Mucosa of rectum (tissue), 2 donors: ENCODE data around the gene UGP2.

Experiments used
- H3K27ac ChIP-seq, 2 donors: one replicate each; pipeline ENCODE4 v1.7.0; 2013; ENCODE audit warnings: inconsistent platforms in 2 of 2, low read depth in 2 of 2, low read length in 2 of 2
- H3K27me3 ChIP-seq, 2 donors: one replicate each; pipeline ENCODE4 v1.7.0; 2013; ENCODE audit warnings: low read length in 2 of 2; ENCODE audit not compliant: control insufficient read depth in 2 of 2, insufficient read depth in 2 of 2
- H3K36me3 ChIP-seq, 2 donors: one replicate each; pipeline ENCODE4 v1.7.0; 2013; ENCODE audit warnings: low read length in 2 of 2; ENCODE audit not compliant: control insufficient read depth in 2 of 2, insufficient read depth in 2 of 2
- H3K4me1 ChIP-seq, 2 donors: one replicate each; pipeline ENCODE4 v1.7.0; 2013; ENCODE audit warnings: low read length in 2 of 2, mild to moderate bottlenecking in 1 of 2; ENCODE audit not compliant: control insufficient read depth in 2 of 2, insufficient read depth in 2 of 2
- H3K4me3 ChIP-seq, 2 donors: one replicate each; pipeline ENCODE4 v1.7.0; 2013; ENCODE audit warnings: low read length in 2 of 2
- H3K9ac ChIP-seq, 2 donors: one replicate each; pipeline ENCODE4 v1.7.0; 2013; ENCODE audit warnings: low read length in 2 of 2, low read depth in 1 of 2, mild to moderate bottlenecking in 1 of 2
- H3K9me3 ChIP-seq, 2 donors: one replicate each; pipeline ENCODE4 v1.7.0; 2013; ENCODE audit warnings: low read length in 2 of 2; ENCODE audit not compliant: control insufficient read depth in 2 of 2
- donor health status: healthy.
- donor health status: Normal muscosa, but diverticular disease.

Gene UGP2

DNA sequence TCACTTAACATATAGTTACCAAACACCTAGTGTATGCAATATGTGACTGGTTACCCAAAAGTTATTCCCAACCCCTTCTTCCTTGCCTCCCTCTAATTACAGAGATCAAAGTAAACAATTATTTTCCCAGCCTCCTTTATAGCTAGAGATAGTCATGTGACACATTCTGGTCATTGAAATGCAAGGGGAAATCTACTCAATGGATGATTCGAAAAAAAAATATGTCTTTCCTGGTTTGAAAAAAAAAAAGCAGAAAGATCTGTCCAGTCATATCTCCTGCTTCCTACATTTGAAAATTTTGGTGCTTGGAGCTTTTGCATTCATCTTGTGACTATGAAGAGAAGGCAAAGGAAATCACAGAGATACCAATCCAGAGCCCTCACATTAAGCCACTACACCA, 27.6 kb upstream of the UGP2 start:
- Histone ChIP-seq H3K9me3 (no peaks in the 10 kb centered on the region), H3K27me3 (no peaks in the 10 kb centered on the region), H3K4me3 (no peak overlapping the region), H3K27ac (no peak overlapping the region), H3K36me3 (no peaks in the 10 kb centered on the region), H3K4me1 (peaks cover 0 to 6% of the 10 kb centered on the region in 2 donors), H3K9ac (no peak overlapping the region)

- H3K9me3 ChIP-seq, result no peaks in the 10 kb centered on the region
- no peak overlapping the region for H3K9ac ChIP-seq
- H3K4me1 ChIP-seq, result no peaks in the 10 kb centered on the region
- no peak overlapping the region for H3K27ac ChIP-seq
- no peak overlapping the region for H3K4me3 ChIP-seq
- H3K27me3 ChIP-seq, result no peaks in the 10 kb centered on the region
- no peaks in the 10 kb centered on the region for H3K36me3 ChIP-seq
These were observed 24.3 kb upstream of the UGP2 start for GRCh38 chr2:63817382-63817781.

GRCh38 chr2:63818271-63818670, 23.4 kb upstream of the UGP2 start:
- Histone ChIP-seq H3K4me1 (no peaks in the 10 kb centered on the region), H3K27ac (no peak overlapping the region), H3K36me3 (no peaks in the 10 kb centered on the region), H3K4me3 (no peak overlapping the region), H3K27me3 (no peaks in the 10 kb centered on the region), H3K9me3 (no peaks in the 10 kb centered on the region), H3K9ac (no peak overlapping the region)

DNA sequence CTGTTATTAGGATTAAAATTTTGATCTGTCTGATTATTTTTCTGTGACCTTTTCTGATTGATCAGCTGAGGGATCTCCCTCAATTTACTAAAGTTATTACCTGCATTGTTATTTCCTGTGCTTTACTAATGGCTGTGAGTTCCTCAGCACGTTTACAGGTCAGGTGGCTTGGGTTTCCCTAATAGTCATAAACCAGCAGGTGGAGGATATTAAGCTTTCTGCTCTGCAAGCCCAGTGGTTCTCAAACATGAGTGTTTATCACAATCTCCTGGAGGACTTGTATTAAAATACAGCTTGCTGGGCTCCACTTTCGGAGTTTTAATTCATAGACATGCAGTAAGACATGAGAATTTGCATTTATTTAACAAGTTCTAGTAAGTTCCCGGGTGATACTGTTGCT, 22.4 kb upstream of the UGP2 start:
- H3K4me3 ChIP-seq, result no peak overlapping the region
- H3K9me3 ChIP-seq, result no peaks in the 10 kb centered on the region
- H3K4me1 ChIP-seq, result no peaks in the 10 kb centered on the region
- H3K36me3 ChIP-seq, result no peaks in the 10 kb centered on the region
- H3K9ac ChIP-seq, result no peak overlapping the region
- H3K27ac ChIP-seq, result no peak overlapping the region
- H3K27me3 ChIP-seq, result no peaks in the 10 kb centered on the region

- Histone ChIP-seq H3K27ac (peak overlapping the region in 1 of 2 donors; percentile 2), H3K9ac (no peak overlapping the region), H3K4me1 (no peaks in the 10 kb centered on the region), H3K27me3 (no peaks in the 10 kb centered on the region), H3K36me3 (no peaks in the 10 kb centered on the region), H3K9me3 (no peaks in the 10 kb centered on the region), H3K4me3 (no peak overlapping the region)
These were observed 21.7 kb upstream of the UGP2 start for GRCh38 chr2:63819765-63820717.

GRCh38 chr2:63820969-63821368, 20.7 kb upstream of the UGP2 start:
- H3K27me3 ChIP-seq, result no peaks in the 10 kb centered on the region
- H3K27ac ChIP-seq, result no peak overlapping the region
- H3K4me3 ChIP-seq, result no peak overlapping the region

GRCh38 chr2:63821396-63821795, 20.3 kb upstream of the UGP2 start:
- Histone ChIP-seq H3K27ac (no peak overlapping the region), H3K36me3 (no peaks in the 10 kb centered on the region), H3K9me3 (no peaks in the 10 kb centered on the region), H3K4me1 (no peaks in the 10 kb centered on the region), H3K27me3 (no peaks in the 10 kb centered on the region), H3K9ac (no peak overlapping the region), H3K4me3 (no peak overlapping the region)

More at GRCh38 chr2:63820969-63821368, 20.7 kb upstream of the UGP2 start:
- Histone ChIP-seq H3K4me1 (no peaks in the 10 kb centered on the region), H3K9ac (no peak overlapping the region), H3K9me3 (no peaks in the 10 kb centered on the region), H3K36me3 (no peaks in the 10 kb centered on the region)

- Histone ChIP-seq H3K27ac (no peak overlapping the region), H3K9me3 (no peaks in the 10 kb centered on the region), H3K4me1 (no peaks in the 10 kb centered on the region), H3K9ac (no peak overlapping the region), H3K27me3 (no peaks in the 10 kb centered on the region), H3K4me3 (no peak overlapping the region), H3K36me3 (no peaks in the 10 kb centered on the region)
These were observed 19.2 kb upstream of the UGP2 start for GRCh38 chr2:63822478-63822877.

DNA sequence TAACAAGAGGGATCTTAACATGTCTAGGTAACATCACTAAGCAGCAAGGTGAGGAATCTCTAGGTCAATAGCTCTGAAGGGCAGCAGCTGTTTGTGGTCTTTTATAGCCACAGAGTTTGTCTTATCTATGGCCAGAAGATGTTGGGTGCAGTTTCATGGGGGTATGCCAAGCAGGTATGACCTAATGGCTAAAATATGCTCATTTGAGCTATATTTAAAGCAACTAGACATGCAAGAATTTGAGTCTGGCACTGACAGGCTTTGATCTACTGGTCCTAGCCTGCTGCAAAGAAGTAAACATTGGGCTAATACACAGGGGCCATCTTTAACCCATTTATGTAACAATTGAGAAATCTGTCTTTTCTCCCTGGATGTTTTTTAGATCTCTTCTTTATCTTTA, 13.9 kb upstream of the UGP2 start:
- H3K4me3 ChIP-seq, result no peak overlapping the region

GRCh38 chr2:63831176-63831575, 10.5 kb upstream of the UGP2 start:
- Histone ChIP-seq H3K36me3 (no peaks in the 10 kb centered on the region), H3K4me1 (no peaks in the 10 kb centered on the region), H3K9ac (no peak overlapping the region), H3K27me3 (no peaks in the 10 kb centered on the region), H3K27ac (no peak overlapping the region), H3K9me3 (no peaks in the 10 kb centered on the region), H3K4me3 (no peak overlapping the region)

More for the DNA sequence above, 13.9 kb upstream of the UGP2 start:
- Histone ChIP-seq H3K4me1 (no peaks in the 10 kb centered on the region), H3K27me3 (no peaks in the 10 kb centered on the region), H3K9me3 (no peaks in the 10 kb centered on the region), H3K36me3 (no peaks in the 10 kb centered on the region), H3K9ac (no peak overlapping the region), H3K27ac (no peak overlapping the region)
